ENCODE results near the gene TAB3. TPM values are rescaled to one million over a fixed set of nuclear protein-coding genes. Genes with fewer than 3 reads are reported as not detected.

TAB3 gene
- total RNA-seq, 1 donor from 2014 or later = 19.4 TPM

DNA sequence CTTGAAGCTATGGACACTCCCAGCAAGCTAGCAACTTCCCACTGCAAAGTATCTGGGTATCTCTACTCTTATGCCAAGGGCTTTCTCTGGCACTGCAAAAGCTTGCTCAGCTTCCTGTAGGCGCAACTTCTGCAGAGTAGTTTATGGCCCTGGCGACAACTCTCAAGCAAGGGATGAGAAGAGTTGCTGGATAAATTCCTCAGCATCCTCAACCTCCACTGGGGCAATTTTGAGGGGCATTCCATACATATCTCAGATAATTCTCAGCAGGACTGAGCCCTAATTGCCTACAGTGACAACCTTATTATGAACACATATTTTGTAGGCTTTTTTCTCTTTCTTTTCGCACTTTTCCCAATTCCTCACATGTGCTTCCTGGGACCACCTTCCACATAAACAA lies 31.2 kb upstream of the TAB3 start:
- no peak overlapping the region for H3K4me3 ChIP-seq (ENCODE audit: low read depth, low read length)
- TF ChIP-seq, protein P1, sequence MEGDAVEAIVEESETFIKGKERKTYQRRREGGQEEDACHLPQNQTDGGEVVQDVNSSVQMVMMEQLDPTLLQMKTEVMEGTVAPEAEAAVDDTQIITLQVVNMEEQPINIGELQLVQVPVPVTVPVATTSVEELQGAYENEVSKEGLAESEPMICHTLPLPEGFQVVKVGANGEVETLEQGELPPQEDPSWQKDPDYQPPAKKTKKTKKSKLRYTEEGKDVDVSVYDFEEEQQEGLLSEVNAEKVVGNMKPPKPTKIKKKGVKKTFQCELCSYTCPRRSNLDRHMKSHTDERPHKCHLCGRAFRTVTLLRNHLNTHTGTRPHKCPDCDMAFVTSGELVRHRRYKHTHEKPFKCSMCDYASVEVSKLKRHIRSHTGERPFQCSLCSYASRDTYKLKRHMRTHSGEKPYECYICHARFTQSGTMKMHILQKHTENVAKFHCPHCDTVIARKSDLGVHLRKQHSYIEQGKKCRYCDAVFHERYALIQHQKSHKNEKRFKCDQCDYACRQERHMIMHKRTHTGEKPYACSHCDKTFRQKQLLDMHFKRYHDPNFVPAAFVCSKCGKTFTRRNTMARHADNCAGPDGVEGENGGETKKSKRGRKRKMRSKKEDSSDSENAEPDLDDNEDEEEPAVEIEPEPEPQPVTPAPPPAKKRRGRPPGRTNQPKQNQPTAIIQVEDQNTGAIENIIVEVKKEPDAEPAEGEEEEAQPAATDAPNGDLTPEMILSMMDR (conservative IDR thresholded peaks at IDR 0.05; ENCODE audit: low read depth, low read length) = no peak
- DNase-seq (ENCODE audit: low read depth) = no peak

DNA sequence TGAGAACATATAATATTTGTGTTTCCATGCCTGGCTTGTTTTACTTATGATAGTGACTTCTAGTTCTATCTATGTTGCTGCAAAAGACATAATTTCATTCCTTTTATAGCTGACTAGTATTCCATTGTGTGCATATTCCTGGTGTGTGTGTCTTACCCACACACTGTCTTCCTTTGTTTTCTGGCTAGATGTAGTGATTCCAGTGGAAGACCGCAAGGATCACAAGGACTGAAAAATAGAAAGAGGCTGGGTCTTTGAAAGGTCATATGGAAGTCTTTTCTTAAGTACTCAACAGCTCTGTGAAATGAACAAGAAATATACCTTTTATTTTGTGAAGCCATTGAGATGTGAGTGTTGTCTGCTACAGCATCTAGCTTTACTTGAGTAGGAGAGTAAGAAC lies 29.4 kb upstream of the TAB3 start:
- TF ChIP-seq, protein P1 (conservative IDR thresholded peaks at IDR 0.05; ENCODE audit: low read depth, low read length) = no peak
- no peak for DNase-seq (ENCODE audit: low read depth)
- H3K4me3 ChIP-seq (ENCODE audit: low read depth, low read length) = no peak overlapping the region

DNA sequence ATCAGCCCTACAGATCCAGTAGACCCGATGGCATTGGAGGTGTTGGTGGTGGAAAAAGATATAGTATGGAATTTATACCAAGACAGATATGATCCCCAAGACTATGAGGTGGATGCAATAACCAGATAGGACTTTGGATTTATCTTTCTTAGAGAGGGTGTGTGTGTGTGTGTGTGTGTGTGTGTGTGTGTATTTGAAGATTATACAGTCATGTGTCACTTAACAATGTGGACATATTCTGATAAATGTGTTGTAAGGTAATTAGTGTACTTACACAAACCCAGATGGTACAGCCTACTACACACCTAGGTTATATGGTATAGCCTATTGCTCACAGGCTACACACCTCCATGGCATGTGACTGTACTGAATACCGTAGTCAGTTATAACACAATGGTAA lies 24.4 kb upstream of the TAB3 start:
- no peak for DNase-seq (ENCODE audit: low read depth)
- TF ChIP-seq, protein P1 (conservative IDR thresholded peaks at IDR 0.05; ENCODE audit: low read depth, low read length) = no peak
- no peak overlapping the region for H3K4me3 ChIP-seq (ENCODE audit: low read depth, low read length)

DNA sequence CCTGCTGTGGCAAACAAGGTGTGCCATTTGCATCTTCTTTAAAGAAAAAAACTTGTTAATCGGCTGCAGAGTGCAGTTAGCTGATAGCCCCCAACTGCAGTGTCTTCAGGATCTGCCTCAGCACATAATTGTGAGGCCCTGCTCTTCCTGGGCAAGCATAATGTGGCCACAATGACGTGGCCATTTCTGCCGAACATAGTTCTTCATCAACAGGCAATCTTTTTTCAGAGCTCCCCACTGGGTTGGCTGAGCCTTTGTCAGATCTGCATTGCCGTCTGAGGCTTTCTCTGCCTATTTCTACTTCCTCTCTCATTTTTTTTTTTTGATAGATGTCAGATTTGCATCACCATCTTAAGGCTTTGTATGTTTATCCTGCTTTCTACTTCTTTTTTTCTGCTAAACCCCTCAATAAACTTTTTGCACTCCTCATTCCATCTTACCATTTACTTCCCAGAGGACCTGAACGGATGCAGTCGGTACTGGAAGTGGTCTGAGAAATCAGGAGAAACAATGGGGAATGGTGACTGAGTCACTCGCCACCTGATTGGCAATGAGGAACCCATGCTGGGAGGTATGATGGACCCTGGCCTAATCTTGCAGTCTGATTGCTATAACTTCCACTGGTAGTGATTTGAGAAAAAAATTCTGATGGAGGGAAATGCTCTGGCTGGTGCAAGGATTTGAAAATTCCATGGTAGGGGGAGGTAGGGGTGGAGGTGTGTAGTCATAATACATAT lies 21.2 kb upstream of the TAB3 start:
- DNase-seq (ENCODE audit: low read depth) = no peak
- TF ChIP-seq, protein P1 (conservative IDR thresholded peaks at IDR 0.05; ENCODE audit: low read depth, low read length) = no peak

DNA sequence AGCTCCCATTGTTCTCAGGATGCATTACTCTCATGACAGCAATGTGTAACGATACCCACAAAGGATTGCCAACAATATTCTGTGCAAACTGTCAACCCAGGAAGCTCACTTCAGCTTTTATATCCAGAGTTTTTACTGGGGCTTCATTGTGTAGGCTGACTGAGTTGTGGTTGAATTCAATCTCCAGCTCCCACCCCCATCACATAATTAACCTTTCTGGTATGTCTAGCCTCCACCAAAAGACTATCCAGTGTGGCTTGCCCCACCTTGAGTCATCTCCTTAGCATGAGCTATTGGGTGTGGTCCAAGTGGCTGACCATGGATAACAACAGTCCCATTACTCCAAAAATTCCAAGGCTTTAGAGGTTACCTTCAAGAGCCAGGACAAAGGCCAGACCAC lies 17.7 kb upstream of the TAB3 start:
- TF ChIP-seq, protein P1 (conservative IDR thresholded peaks at IDR 0.05; ENCODE audit: low read depth, low read length) = no peak
- no peak for DNase-seq (ENCODE audit: low read depth)
- no peak overlapping the region for H3K4me3 ChIP-seq (ENCODE audit: low read depth, low read length)

More for the DNA sequence above, 21.2 kb upstream of the TAB3 start:
- no peak overlapping the region for H3K4me3 ChIP-seq (ENCODE audit: low read depth, low read length)

DNA sequence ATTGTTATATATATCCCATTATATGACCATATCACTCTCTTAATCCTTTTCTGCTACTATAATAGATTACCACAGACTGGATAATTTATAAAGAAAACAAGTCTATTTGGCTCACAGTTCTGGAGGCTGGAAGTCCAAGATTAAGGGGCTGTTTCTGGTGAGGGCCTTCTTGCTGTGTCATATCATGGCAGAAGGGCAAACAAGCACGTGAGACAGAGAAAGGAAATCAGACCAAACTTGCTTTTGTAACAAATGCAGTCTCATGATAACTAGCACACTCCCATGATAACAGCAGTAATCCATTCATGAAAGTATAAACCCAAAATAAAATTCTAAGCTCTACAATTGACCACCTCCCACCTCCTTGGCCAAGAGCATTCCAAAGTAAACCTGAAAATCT lies 16.3 kb upstream of the TAB3 start:
- DNase-seq (ENCODE audit: low read depth) = no peak
- no peak overlapping the region for H3K4me3 ChIP-seq (ENCODE audit: low read depth, low read length)
- TF ChIP-seq, protein P1 (conservative IDR thresholded peaks at IDR 0.05; ENCODE audit: low read depth, low read length) = no peak

DNA sequence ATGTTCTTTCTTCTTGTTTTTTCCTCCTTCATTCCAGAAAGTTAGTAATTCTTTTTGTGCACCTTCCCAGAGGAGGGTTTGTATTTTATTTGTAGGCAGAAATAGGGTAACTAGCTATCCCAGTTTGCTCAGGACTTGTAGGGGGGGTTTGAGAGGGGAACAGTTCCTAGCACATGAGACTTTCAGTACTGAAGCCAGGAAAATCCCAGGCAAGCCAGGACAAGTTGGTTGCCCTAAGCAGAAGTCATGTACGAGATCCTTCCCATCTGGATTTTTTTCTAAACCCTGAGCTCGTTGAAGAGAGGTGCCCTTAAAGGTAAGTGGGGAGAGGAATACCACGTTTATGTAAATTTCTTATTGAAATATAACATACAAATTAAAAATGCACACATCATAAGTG lies 15.6 kb upstream of the TAB3 start:
- DNase-seq (ENCODE audit: low read depth) = no peak
- no peak overlapping the region for H3K4me3 ChIP-seq (ENCODE audit: low read depth, low read length)
- TF ChIP-seq, protein P1 (conservative IDR thresholded peaks at IDR 0.05; ENCODE audit: low read depth, low read length) = no peak

Data from epithelial cell of proximal tubule (primary cell).